SK-N-MC (cell line): Measurements from ENCODE around the gene GJA4.

ENCODE experiments used
- EZH2 ChIP-seq: fragments of 200-600 bp; sonication (generic); IDR thresholded peaks from one replicate; pipeline ENCODE4 v1.6.1; 2017; ENCODE audit warnings: antibody characterized with exemption
- FOXP2 ChIP-seq: optimal IDR thresholded peaks from 2 replicates; pipeline ENCODE3; 2011; ENCODE audit warnings: mild to moderate bottlenecking, moderate library complexity; ENCODE audit not compliant: insufficient read depth; ENCODE audit errors: extremely low read length, control extremely low read depth
- POLR2AphosphoS5 ChIP-seq: IDR thresholded peaks from 2 replicates; pipeline ENCODE4 v1.6.1; 2012; ENCODE audit warnings: mild to moderate bottlenecking, low read depth, low read length, borderline replicate concordance

DNA sequence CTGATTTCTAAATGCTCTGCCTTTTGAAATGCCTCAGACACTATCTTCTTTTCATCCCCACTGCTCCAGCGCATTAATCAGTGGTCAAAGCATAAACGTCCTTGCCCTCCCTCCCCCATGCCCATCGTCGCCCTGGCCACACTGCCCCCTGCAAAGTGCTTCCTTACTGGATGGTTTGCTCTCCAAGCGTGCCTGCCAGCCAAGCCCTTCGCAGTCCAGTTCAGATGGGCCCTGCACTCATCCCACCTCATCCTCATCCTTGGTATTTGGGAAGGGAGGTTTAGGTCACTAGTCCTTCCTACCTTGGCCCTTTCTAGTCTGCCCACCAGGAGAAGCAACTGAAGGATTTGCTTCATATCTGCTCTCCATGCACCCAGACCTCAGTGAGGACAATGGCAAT is 3.1 kb downstream of the GJA4 start:
- TF ChIP-seq POLR2AphosphoS5 (no peak), EZH2 (no peak), FOXP2 (no peak)
